Raji (cell line): Measurements from ENCODE around the gene SLC2A2.

Source experiments
- POLR2A ChIP-seq: IDR thresholded peaks from 2 replicates; pipeline ENCODE4 v1.6.1; 2011; ENCODE audit warnings: low read depth, low read length, control low read depth; ENCODE audit not compliant: insufficient read depth

SLC2A2 gene

GRCh38 chr3:171044835-171045793, 18.6 kb upstream of the SLC2A2 start:
- TF ChIP-seq POLR2A: no peak

- TF ChIP-seq POLR2A: no peak
Measured at GRCh38 chr3:171044384-171044783, 17.9 kb upstream of the SLC2A2 start.

- TF ChIP-seq POLR2A: no peak
Measured at GRCh38 chr3:171039674-171040073, 13.2 kb upstream of the SLC2A2 start.

- TF ChIP-seq POLR2A: no peak
Measured at GRCh38 chr3:171038342-171038741, 11.8 kb upstream of the SLC2A2 start.

GRCh38 chr3:171028779-171029232, 2.3 kb upstream of the SLC2A2 start:
- TF ChIP-seq POLR2A: no peak

- no peak for TF ChIP-seq POLR2A
Measured at GRCh38 chr3:171028025-171028778, 1.7 kb upstream of the SLC2A2 start.

- TF ChIP-seq POLR2A: no peak
Measured at GRCh38 chr3:171023566-171023965, 3.0 kb downstream of the SLC2A2 start.

GRCh38 chr3:171021377-171021776, 5.1 kb downstream of the SLC2A2 start:
- no peak for TF ChIP-seq POLR2A

- TF ChIP-seq POLR2A: no peak
Measured at GRCh38 chr3:171018156-171018935, 8.2 kb downstream of the SLC2A2 start.

- no peak for TF ChIP-seq POLR2A
Measured at GRCh38 chr3:171013822-171014748, 12.4 kb downstream of the SLC2A2 start.

- no peak for TF ChIP-seq POLR2A
Measured at GRCh38 chr3:171011873-171012336, 14.6 kb downstream of the SLC2A2 start.

GRCh38 chr3:171011109-171011872, 15.2 kb downstream of the SLC2A2 start:
- no peak for TF ChIP-seq POLR2A

GRCh38 chr3:171007316-171007715, 19.2 kb downstream of the SLC2A2 start:
- TF ChIP-seq POLR2A: no peak
